Pons (tissue), 1 donor: ENCODE measurements around the gene FRS2.

Source experiments
- DNase-seq: peaks from one replicate; pipeline ENCODE4 v3.0.0-alpha.2; 2016; ENCODE audit warnings: low spot score

The FRS2 gene

DNA sequence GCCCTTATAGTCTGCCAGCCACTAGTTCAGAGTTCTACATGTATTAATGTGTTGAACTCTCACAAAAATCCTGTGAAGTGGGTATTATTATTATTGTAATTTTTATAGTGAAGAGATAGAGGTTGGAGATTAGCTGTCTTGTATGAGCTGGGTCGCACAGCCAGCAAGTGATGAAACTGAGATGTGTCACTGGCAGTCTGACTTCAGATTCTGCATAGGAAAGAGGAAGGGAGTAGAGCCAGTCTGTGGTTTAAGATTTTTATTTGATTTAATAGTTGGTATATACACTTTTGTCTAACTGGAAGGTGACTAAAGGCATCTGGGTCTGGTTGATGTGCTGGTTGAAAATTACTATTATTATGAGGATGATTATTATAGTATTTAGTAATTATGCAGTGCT is 5.8 kb upstream of the FRS2 start:
- no peak for DNase-seq

DNA sequence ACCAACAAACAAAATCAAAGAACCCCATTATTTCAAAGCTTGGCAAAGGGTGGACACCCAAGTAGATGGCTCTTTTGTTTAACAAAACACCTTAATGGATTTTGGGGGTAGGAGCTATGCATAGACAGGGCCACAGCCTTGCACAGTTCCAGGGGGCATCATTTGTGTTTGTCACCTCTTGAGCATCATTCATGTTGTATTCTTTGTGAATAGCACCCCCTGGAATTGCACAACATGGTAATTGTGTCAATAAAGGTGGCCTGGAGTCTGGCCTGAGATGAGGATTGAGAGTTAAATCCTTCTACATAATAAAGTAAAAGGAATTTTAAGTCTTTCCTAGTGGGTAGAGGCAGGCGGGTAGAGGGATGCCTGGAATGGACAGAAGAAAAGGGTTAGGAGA is 3.3 kb upstream of the FRS2 start:
- DNase-seq = peak; percentile 48

DNA sequence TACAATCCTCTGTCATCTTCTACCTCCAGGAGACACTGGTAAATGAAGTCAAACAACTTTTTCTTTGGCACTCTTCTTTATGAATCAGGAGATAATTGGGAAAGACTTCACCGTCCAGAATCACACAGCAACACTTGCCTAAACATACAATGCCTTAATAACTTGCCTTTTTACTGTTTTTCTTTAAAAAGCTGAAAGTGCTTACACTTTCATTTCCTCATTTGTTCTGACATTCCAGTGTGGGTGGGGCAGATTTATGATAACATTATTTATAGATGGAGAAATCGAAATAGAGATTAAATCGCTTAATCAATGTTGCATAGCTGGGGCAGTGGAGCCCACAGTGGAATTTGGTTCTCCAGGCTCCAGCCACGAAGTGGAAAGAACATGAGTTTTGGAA is 2.8 kb upstream of the FRS2 start:
- DNase-seq = no peak

DNA sequence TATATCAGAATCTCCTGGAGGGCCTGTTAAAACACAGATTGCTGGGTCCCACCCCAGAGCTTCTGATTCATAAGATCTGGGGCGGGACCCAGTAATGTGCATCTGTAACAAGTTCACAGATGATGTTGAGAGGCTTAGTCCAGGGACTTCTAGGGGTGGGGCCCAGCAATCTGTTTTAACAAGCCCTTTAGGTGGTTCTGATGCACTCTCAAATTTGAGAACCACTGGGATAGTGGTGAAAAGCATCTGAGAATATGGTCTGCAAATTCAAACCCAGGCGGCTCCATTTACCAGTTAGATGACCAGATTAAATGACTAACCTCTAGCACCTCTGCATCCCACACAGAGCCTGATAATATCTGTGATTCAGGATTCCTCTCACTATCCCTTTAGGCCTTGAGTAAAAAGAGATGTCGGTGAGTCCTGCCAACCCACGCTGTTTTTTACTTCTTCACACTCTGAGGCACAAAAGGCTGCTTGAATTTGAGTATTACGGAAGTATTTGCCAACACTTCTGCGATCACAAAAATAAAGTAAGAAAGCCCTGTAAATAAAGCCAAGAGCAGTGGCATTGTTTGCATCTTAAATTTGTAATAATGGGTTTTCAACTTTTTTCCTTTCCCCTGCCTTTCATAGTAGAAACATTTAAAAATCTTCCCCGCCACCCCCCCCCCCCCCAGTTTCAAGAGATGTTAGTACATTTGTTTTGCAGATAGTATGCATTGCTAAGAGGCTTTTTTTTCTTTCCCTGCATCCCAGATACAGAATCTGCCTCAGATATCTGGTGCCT is 1.8 kb upstream of the FRS2 start:
- DNase-seq = no peak

DNA sequence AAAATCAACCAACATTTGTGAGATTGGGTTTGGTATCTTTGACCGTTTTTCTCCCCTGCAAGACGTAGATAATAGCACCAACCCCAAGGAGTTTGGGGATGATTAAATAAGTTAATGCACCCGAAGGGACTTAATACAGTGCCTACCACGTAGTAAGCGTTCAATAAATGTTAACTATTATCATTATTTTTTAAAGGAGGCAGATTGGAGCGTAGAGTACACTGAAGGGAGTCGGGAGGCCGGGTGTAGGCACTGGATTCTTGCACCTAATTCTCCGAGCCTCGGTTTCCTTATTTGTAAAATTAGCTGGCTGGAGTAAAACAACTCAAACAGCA is 367 bp upstream of the FRS2 start:
- no peak for DNase-seq

DNA sequence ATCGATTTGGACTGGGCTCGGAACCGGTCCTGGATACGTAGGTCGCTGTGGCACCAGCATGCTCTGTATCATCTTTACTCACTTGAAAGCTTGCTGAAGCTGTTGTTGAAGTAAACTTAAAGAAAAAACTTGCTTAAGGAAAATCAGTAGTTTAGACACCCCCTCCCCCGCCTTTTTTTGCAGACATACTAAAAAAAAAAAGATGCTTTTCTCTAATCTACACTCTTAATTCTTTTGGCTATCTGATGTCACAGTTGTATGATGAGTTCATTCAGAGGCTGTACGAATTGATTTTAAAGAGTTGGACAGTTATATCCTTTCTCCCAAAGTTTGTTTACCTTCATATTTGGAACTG is 865 bp downstream of the FRS2 start:
- DNase-seq = no peak

DNA sequence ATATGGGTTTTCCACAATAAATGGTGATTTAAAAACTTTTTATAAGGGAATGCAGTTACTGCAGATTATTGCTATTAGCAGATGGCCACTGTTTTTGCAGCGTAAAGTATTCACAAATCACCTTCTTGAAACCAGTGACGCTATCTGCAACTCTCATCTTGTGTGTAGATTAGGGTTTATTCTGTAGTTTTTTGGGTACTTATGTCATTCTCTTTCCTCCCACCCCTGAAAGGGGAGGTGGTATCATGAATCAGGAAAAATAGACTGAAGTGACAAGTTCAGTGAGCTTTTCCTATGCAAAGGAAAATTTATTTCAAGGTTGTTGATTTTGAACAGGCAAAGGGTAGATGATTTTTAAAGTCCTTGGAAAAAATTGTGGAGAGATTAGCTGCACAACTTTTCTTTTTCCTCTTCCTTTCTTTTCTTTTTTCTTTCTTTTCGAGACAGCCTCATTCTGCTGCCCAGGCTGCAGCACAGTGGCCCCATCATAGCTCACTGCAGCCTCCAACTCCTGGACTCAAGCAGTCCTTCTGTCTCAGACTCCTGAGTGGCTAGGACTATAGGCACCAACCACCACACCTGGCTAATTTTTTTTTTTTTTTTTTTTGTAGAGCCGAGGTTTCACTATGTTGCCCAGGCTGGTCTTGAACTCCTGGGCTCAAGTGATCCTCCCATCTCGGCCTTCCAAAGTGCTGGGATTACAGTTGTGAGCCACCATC is 1.6 kb downstream of the FRS2 start:
- DNase-seq = no peak

DNA sequence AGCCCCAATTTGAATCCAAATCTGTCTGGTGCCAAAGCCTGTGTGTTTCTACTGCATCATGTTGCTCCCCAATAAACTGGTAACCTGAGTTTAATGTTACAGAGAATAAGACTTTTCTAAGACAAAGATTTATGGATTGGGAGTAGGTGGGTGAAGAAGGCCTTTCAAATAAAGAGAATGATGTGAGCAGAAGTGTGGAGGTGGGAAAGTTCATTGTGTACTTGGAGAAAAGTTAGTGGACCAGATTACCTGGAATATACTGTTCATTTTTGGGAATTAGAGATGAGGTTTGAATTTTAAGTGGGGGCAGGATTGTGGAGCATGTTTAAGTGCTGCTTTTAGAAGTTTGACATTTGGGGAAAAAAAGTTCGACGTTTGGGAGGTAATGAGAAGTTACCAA is 3.1 kb downstream of the FRS2 start:
- DNase-seq = no peak

DNA sequence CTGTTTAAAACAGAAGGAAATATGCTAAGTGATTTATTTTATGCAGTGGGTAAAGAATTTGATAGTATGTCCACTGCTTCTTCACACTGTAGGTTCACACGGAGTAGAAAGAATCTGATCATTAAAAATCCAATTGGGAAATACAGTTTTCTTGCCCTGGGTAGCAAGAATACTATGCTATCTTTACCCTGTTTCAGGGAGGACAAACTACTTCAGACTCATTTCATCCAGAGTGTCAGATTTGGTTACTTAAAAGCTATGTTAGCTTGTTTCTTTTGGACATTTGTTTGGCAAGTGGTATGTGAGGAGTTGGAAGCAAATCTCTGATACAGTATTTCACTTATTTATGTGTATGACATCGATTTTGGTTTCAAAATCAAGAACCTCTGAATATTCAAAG is 4.3 kb downstream of the FRS2 start:
- no peak for DNase-seq

DNA sequence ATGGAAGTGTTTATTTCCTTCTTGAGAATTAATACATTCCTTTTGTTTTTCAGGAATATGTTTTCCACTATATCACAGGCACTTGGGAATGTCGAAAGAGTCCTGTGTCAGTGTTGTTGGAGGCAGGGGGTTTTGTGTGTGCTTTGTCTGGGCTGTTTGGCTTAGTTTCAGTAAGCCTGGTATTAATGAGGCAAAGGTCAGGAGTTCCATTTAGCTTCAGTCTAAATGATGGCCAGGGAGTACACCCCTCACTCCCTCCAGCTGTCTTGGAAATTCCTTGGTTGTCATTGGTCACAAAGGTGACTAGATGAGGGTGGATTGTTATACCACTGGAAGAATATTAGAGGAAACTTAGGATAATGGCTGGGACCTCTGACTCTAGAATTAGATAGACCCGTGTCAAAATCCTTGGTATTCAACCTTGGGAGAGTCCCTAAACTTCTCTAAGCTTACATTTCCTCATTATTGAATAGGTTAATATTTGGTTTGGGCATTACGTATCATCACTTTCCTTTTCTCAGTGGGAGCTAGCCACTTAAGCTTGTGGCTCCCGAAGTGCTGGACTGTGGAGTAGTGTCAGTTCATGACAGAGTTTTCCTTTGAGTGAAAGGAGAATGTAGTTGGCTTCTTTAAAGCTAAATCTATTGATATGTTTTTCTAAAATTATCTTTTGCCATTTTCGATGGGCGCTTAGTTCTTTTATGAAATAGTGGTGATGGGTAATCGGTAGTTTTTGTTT is 5.2 kb downstream of the FRS2 start:
- peak; percentile 53 for DNase-seq

DNA sequence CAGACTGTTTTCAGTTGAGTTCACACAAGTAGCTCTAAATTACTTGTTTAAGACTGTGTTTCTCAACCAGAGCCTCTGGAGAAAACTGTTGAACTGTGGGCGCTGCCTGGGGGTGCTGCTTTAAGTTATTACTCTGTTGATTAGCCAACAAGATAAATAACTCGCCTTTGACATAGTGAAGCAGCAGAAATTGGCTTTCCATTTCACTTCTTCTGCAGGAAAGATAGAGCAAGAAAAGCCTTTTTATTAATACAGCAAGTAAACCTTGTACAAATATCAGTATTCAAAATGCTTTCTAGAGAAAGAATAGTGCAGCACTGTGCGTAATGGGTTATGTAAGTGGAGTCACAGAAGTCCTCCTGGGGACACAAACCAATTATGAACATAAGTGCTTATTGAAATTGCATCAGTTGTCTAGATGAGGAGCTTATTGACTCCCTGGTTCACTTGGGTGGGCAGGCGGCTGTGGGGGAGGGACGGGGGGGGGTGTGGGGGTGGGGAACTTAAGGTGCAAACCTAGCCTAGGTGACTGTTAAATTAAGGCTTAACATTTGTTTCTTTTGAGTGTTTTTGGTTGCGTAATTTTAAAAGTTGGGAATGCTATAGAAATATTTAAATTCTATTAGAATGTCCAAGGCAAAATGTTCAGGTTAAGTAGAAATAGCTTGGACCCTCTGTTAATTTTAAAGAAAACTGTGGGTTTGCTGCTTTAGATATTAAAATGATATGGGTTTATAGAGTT is 6.3 kb downstream of the FRS2 start:
- DNase-seq = peak; percentile 42

DNA sequence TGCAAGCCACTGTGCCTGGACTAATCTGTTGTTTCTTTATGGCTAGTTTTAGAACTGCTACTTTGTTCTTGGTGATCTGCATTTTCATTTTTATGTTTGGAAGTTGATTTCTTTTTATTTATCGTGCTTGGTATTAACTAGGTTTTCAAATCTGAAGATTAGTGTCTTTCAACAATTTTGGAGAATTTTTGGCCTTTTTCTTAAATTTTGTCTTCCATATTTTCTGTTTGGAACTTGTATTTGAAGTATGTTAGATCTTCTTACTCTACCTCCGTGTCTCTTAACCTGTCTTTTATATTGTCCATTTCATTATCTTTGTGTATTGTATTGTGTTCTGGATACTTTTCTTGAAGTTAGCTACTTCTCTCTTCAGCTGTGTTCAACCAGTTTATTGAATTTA is 9.5 kb downstream of the FRS2 start:
- DNase-seq = no peak

DNA sequence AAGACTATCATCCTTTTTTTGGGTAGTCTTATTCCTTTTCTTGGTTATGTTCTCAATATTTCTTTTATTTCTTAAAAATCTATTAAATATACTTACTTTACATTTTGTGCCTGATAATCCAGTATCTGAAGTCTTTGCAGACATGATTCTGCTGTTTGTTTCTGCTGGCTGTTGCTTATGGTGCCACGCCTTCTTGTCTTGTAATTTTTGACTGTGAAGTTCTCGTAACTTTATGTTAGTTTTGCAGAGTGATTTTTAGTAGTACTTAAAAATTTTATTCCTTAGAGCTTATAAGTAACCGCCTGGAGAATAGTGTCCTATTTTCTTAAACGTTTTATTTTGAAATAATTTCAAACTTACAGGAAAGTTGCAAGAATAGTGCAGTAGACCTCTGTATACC is 10.5 kb downstream of the FRS2 start:
- no peak for DNase-seq

DNA sequence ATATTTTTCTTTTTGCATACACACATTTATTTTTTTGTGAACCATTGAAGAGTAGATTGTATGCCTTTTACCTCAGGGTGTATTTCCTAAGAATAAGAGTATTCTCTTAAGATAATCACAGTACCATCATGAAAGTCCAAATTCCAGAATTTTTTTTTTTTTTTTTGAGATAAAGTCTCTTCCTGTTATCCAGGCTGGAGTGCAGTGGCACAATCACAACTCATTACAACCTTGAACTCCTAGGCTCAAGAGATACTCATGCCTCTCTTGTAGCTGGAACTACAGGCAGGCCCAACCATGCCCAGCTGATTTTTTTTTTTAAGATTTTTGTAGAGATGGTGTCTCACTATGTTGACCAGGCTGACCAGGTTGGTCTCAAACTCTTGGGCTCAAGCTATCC is 10.9 kb downstream of the FRS2 start:
- DNase-seq = no peak

DNA sequence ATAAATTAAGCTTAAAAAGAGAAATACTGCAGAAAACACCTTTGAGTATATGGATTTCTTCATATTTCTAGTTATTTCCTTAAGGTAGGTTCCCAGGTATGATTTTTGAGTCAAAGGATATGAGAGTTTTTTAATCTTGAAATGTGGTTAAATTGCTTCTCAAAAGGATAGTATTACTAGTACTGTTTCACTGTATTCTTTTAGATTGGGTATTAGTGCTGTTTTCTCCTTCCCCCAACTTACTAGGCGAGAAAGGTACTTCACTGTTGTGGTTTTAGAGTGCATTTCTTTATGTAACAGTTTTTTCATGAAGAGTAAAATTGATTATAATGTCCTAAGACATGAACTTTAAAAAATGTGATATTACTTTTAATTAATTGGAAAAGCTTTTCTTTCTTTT is 13.5 kb downstream of the FRS2 start:
- no peak for DNase-seq

DNA sequence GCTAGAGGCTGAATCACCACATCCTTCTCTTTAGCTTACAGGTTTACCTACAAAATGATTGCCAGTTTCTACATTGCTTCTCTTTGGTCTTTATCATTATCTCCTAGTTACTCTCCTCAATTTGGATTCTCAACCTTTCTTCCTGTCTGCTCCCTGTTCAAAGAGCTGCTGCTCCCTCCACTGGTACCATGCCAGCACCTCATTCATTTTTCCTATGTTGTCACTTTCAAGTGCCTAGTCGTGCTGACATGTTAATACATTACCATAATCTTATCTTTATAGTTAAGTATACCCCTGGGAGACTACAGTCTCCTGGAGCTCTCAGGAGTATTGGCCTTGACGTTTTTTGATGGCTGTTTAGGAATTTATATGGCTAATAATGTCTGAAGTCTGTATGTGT is 14.2 kb downstream of the FRS2 start:
- DNase-seq = no peak

DNA sequence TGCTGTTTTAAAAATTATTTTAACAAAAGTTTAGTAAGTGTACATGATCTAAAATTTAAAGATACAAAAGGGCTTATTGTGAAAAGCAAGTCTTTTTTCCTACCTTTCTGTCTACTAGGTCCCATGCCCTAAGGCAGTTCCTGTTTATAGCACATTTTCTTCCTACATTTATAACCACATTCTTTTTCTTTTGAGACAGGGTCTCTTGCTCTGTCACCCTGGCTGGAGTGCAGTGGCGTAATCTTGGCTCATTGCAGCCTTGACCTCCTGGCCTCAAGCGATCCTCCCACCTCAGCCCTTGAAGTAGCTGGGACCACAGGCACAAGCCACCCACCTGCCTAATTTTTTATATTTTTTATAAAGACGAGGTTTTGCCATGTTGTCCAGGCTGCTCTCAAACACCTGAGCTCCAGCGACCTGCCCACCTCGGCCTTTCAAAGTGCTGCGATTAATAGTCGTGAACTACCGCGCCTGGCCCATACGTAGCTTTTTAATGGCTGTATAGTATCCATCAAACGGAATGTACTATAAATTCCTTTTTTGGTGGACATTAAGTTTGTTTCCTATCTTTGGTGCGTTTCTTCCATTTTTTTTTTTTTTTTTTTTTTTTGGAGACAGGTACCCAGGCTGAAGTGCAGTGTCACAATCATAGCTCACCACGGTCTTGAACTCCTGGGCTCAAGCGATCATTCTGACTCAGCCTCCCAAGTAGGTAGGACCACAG is 20.9 kb downstream of the FRS2 start:
- no peak for DNase-seq

DNA sequence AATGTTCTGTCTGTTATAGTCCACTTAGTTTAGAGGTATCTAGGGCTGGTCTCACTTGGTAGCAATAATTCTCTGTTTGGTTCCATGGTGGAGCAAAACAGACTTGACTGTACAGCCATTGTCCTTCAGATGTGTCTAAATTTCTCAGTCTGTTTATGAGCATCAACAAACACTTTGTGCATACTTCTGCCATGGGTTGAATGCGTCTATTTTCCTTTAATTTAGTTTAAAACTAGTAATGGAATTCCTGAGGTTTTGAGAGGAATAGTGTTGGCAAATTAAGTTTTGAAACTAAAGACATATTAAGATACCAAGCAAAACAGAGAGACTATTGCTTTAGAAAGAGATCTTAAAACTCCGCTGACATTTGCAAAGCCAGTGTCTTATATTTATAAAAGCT is 22.6 kb downstream of the FRS2 start:
- DNase-seq = no peak

DNA sequence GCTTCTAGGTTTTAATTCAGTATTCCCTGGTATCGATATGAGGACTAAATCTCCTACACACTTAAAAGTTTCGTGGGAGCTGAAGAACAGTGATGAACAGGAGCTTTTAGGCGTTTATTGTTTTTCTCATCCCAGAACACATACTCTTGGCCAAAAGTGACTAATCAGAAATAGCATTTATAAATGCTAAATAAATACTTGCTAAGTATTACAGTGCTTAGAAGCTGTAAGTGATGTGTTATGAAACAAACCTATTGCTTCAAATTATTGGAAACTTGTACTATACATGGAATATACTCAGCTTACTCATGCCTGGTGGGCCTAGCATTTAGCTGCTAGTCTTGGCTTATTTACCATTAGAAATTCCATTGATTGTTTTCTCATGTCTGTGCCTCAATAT is 24.9 kb downstream of the FRS2 start:
- no peak for DNase-seq

DNA sequence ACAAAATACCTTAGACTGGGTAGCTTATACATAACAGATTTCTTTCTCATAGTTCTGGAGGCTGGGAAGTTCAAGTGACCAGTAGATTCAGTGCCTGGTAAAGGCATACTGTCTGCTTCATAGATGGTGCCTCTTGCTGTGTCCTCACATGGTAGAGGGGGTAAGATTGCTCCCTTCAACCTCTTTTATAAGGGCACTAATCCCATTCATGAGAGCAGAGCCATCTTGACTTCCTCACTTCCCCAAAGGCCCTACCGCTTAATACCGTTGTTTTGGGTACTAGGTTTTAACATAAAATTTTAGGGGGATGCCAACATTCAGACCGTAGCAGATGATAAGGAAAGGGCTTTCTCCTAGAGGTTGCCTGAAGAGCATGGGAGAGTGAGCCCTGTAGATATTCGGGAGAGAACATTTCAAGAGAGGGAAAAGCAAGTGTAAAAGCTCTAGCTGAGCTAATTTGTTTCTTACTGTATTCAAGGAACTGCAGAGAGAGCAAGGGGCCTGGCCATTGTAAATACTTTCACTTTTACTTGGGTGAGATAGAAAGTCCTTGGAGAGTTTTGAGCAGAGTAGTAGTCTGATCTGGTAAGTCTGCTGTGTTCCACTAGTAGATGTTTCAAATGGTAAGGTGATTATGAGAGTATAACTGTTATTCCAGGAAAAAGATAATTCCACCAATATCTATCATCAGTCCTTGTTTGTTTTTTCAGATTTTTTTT is 27.3 kb downstream of the FRS2 start:
- no peak for DNase-seq

DNA sequence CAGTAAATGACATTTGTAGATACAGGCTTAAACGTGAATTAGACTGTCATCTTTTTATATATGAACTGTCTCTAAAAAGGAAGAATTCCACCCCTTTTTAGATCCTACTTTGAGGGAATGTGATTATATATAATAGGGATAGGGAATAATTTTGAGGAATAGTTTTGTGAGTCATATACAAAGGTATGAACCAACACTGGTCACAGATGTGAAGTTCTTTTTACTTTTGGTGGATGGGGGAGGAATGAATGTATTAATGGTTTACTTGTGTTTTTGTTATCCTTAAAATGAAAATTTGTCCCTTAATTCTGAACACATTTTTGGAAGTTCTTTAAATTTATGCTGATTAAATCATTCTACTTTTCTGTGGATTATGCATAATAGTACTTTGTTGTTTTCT is 30.4 kb downstream of the FRS2 start:
- no peak for DNase-seq
